Right cardiac atrium (tissue), 5 donors: ENCODE results near the gene PSPN. TPM values are rescaled to one million over a fixed set of nuclear protein-coding genes. Genes with fewer than 3 reads are reported as not detected.
A peak's percentile ranks its signal among the peaks of the same experiment; 100 is the strongest.
"Not testable (repeated sequence)": the region's sequence is repeated elsewhere in the genome, so short reads cannot be mapped to it uniquely, and the experiment has no call there.

Experiments used
- ATAC-seq, 2 donors: fragments of 200-7000 bp; cut with Tn5 transposase; one replicate each; pipeline versions ENCODE4 v1.8.0 to v1.9.1; 2020; ENCODE audit warnings: moderate library complexity in 2 of 2, mild to moderate bottlenecking in 1 of 2
- DNase-seq, 3 donors: peaks; one replicate each; pipeline ENCODE4 v3.0.0-alpha.2; 2020
- H3K27ac ChIP-seq: one replicate; pipeline ENCODE4 v1.5.1; 2013; ENCODE audit warnings: mild to moderate bottlenecking, low read length, control low read depth, moderate library complexity
- H3K27me3 ChIP-seq: one replicate; pipeline ENCODE4 v1.6.1; 2013; ENCODE audit not compliant: control insufficient read depth, insufficient read depth
- H3K4me1 ChIP-seq: one replicate; pipeline ENCODE4 v1.6.1; 2013; ENCODE audit warnings: low read length; ENCODE audit not compliant: control insufficient read depth, insufficient read depth
- H3K4me3 ChIP-seq: one replicate; pipeline ENCODE4 v1.5.1; 2013; ENCODE audit warnings: low read length, control low read depth
- H3K9me3 ChIP-seq: one replicate; pipeline ENCODE4 v1.6.1; 2013; ENCODE audit warnings: low read length; ENCODE audit not compliant: control insufficient read depth
- WGBS: extraction: QIAGEN DNeasy Blood & Tissue Kit; methylation state at CpG from one replicate; pipeline ENCODE4 v1.1.7; 2013; 5-methylcytosine and 5-hydroxymethylcytosine counted together
- intact Hi-C, 4 donors: fragments of 100-400 bp; cut with DNase I; formaldehyde crosslinking; loops; one replicate each; pipeline versions ENCODE4 v1.11.0 to v1.14.0; 2022 to 2023
- polyA plus RNA-seq: library from polyadenylated mRNA; stranded (reverse); fragments of 200-250 nt; gene quantifications from one replicate; pipeline ENCODE4 v1.2.3, GENCODE V29; 2013
- total RNA-seq, 4 donors: library from RNA; stranded (reverse); fragmentation: NEBNext Ultra II Directional; extraction: Animal tissue kit (Norgen Biotek cat#: 25700); gene quantifications; one replicate each; pipeline ENCODE4 v1.2.1, GENCODE V29; 2021
- donor health status: healthy with polysubstance abuse.
- donor health status: DM: no; HTN: yes; CAD: no.
- donor health status: DM: no; HTN: no; CAD: no.
- donor health status: DM: no; HTN: yes; CAD: no; lungs with severe emphysema.
- donor health status: DM: yes; HTN: yes; CAD: no.

Gene PSPN
- total and polyA plus RNA-seq, 5 donors = 0.50 to 1.3 (median 0.92) TPM

- H3K9me3 ChIP-seq = no peaks in the 10 kb centered on the region
- H3K27me3 ChIP-seq = no peaks in the 10 kb centered on the region
- 20% methylated on average over 11 of the region's 11 CpGs for WGBS
- DNase-seq (peak in 1 of 3 donors; percentile 47), ATAC-seq (no peak)
- H3K27ac ChIP-seq = peak overlapping the region; percentile 16
- peak overlapping the region; percentile 86 for H3K4me3 ChIP-seq
- H3K4me1 ChIP-seq = peaks cover 4% of the 10 kb centered on the region
- intact Hi-C loops = no loop called here
Measured at GRCh38 chr19:6362351-6362801, 13.4 kb downstream of the PSPN start.

DNA sequence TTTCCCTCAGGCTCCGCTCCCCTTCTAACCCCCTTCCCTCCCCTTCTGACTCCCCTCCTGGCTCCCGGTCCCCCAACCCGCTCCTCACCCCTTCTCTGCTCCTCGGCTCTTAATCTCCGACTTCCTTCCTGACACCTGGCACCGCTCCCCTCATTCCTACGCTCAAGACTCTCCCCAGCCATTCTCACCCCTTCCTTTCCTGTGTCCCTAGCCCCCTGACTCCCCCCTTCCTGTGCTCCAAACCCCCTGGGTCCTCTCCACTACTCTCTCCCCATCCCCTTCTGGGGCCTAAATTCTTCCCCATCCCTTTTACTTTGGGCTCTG is 13.7 kb downstream of the PSPN start:
- WGBS = 0% methylated on average over 7 of the region's 7 CpGs
- peak overlapping the region; percentile 86 for H3K4me3 ChIP-seq
- no peaks in the 10 kb centered on the region for H3K9me3 ChIP-seq
- intact Hi-C loops = no loop called here
- peak overlapping the region; percentile 16 for H3K27ac ChIP-seq
- ATAC-seq = peak in 1 of 2 donors; percentile 55
- no peaks in the 10 kb centered on the region for H3K27me3 ChIP-seq
- no peak for DNase-seq
- H3K4me1 ChIP-seq = peaks cover 4% of the 10 kb centered on the region

GRCh38 chr19:6360857-6361216 is 14.9 kb downstream of the PSPN start:
- ATAC-seq, H3K4me3 ChIP-seq, intact Hi-C loops, H3K9me3 ChIP-seq, H3K27ac ChIP-seq, H3K4me1 ChIP-seq, H3K27me3 ChIP-seq: not testable (repeated sequence)
- 95% methylated on average over 10 of the region's 10 CpGs for WGBS
- DNase-seq = peak in 2 of 3 donors; percentile 26 to 67

DNA sequence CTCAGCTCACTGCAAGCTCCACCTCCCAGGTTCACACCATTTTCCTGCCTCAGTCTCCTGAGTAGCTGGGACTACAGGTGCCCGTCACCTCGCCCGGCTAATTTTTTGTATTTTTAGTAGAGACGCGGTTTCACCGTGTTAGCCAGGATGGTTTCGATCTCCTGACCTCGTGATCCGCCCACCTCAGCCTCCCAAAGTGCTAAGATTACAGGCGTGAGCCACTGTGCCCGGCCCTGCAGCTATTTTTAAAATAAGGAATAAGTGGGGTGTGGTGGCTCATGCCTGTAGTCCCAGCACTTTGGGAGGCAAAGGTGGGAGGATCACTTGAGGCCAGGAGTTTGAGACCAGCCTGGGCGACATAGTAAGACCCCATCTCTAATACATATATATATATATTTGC is 15.3 kb downstream of the PSPN start:
- intact Hi-C loops, ATAC-seq, H3K4me3 ChIP-seq, H3K27me3 ChIP-seq, H3K4me1 ChIP-seq, H3K27ac ChIP-seq, H3K9me3 ChIP-seq: not testable (repeated sequence)
- WGBS = 90% methylated on average over 12 of the region's 12 CpGs
- peak in 1 of 3 donors; percentile 28 for DNase-seq

- Histone ChIP-seq H3K4me1 (peaks cover 4% of the 10 kb centered on the region), H3K27ac (no peak overlapping the region), H3K4me3 (no peak overlapping the region), H3K9me3 (no peaks in the 10 kb centered on the region), H3K27me3 (no peaks in the 10 kb centered on the region)
- intact Hi-C loops = no loop called here
- DNase-seq = no peak
- no peak for ATAC-seq
- 92% methylated on average over 5 of the region's 5 CpGs for WGBS
Measured at GRCh38 chr19:6359568-6360341, 16.0 kb downstream of the PSPN start.

DNA sequence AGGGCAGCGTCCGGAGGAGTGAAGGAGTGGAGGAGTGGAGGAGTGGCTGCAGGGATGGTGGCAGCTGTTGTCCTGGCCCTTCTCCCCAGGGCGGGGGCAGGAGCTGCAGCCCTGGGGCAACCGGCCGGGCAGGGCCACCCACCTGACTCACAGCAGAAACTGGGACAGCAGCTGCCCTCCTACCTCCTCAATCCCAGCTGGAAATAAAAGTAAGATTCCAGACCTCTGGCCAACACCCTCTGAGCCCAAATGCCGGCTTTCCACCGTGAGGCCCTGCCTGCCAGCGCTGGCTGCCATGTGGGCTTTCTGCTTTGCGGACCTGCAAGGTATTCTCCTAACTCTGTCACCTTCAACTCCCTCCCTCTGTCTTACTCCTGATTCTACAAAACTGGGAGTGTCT is 17.7 kb downstream of the PSPN start:
- DNase-seq (no peak), ATAC-seq (no peak)
- intact Hi-C loops = no loop called here
- Histone ChIP-seq H3K27me3 (no peaks in the 10 kb centered on the region), H3K27ac (no peak overlapping the region), H3K4me3 (no peak overlapping the region), H3K9me3 (no peaks in the 10 kb centered on the region), H3K4me1 (peaks cover 4% of the 10 kb centered on the region)
- WGBS = 55% methylated on average over 9 of the region's 9 CpGs

- H3K4me1 ChIP-seq = no peaks in the 10 kb centered on the region
- intact Hi-C loops = no loop called here
- no peak overlapping the region for H3K4me3 ChIP-seq
- no peak overlapping the region for H3K27ac ChIP-seq
- H3K27me3 ChIP-seq = no peaks in the 10 kb centered on the region
- DNase-seq (no peak), ATAC-seq (no peak)
- H3K9me3 ChIP-seq = no peaks in the 10 kb centered on the region
- whole genome bisulfite sequencing = 70% methylated on average over 14 of the region's 14 CpGs
Measured at GRCh38 chr19:6357174-6357573, 18.6 kb downstream of the PSPN start.

DNA sequence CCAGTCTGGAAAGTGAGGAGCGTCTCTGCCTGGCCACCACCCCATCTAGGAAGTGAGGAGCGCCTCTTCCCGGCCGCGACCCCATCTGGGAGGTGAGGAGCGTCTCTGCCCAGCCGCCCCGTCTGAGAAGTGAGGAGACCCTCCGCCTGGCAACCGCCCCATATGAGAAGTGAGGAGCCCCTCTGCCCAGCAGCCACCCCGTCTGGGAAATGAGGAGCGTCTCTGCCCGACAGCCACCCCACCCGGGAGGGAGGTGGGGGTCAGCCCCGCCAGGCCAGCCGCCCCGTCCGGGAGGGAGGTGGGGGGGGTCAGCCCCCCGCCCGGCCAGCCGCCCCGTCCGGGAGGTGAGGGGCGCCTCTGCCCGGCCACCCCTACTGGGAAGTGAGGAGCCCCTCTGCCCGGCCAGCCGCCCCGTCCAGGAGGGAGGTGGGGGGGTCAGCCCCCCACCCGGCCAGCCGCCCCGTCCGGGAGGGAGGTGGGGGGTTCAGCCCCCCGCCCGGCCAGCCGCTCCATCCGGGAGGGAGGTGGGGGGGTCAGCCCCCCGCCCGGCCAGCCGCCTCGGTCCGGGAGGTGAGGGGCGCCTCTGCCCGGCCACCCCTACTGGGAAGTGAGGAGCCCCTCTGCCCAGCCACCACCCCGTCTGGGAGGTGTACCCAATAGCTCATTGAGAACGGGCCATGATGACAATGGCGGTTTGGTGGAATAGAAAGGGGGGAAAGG is 20.3 kb downstream of the PSPN start:
- H3K4me1 ChIP-seq, H3K27ac ChIP-seq, H3K4me3 ChIP-seq, H3K27me3 ChIP-seq, intact Hi-C loops, H3K9me3 ChIP-seq, ATAC-seq: not testable (repeated sequence)
- peak in 1 of 3 donors; percentile 53 for DNase-seq
- WGBS = 89% methylated on average over 35 of the region's 46 CpGs

GRCh38 chr19:6354098-6354674 is 21.5 kb downstream of the PSPN start:
- H3K27ac ChIP-seq = no peak overlapping the region
- ATAC-seq (no peak), DNase-seq (no peak)
- intact Hi-C loops = no loop called here
- no peaks in the 10 kb centered on the region for H3K4me1 ChIP-seq
- no peaks in the 10 kb centered on the region for H3K9me3 ChIP-seq
- no peak overlapping the region for H3K4me3 ChIP-seq
- 60% methylated on average over 4 of the region's 4 CpGs for WGBS
- H3K27me3 ChIP-seq = no peaks in the 10 kb centered on the region

GRCh38 chr19:6352381-6353165 is 23.2 kb downstream of the PSPN start:
- no peak overlapping the region for H3K27ac ChIP-seq
- DNase-seq (no peak), ATAC-seq (no peak)
- 97% methylated on average over 2 of the region's 2 CpGs for WGBS
- H3K9me3 ChIP-seq = no peaks in the 10 kb centered on the region
- no peak overlapping the region for H3K4me3 ChIP-seq
- intact Hi-C loops = no loop called here
- H3K4me1 ChIP-seq = no peaks in the 10 kb centered on the region
- no peaks in the 10 kb centered on the region for H3K27me3 ChIP-seq

DNA sequence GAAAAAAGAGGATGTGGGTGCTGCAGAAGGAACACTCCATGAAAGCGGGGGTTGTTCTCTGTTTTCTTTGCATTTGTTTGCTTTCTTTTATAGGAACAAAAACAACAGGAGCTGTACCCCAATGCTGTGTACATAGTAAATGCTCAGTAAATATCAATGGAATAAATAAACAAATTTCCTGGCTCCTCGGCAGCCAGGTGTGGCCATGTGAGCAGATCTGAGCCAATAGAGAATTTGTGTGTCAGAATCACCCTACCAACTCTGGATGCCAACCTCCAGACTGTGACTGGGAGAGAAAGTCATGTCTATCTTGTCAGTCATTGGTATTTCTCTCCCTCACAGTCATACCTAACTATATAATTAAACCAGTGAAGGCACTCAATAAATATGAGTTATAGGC is 25.0 kb downstream of the PSPN start:
- Histone ChIP-seq H3K4me3 (no peak overlapping the region), H3K27me3 (no peaks in the 10 kb centered on the region), H3K9me3 (no peaks in the 10 kb centered on the region), H3K4me1 (no peaks in the 10 kb centered on the region), H3K27ac (no peak overlapping the region)
- WGBS = 82% methylated on average over 2 of the region's 2 CpGs
- DNase-seq = no peak
- intact Hi-C loops = no loop called here
- ATAC-seq = no peak
